ENCODE data around the gene SNX30. TPM values are rescaled to one million over a fixed set of nuclear protein-coding genes. Genes with fewer than 3 reads are reported as not detected.
"Not testable (repeated sequence)": the region's sequence is repeated elsewhere in the genome, so short reads cannot be mapped to it uniquely, and the experiment has no call there.

SNX30 gene
- total and polyA plus RNA-seq, 2 experiments from 2014 or later, result 6.4 to 29.1 TPM

GRCh38 chr9:112719241-112719691, 31.3 kb upstream of the SNX30 start:
- no peak for DNase-seq (ENCODE audit: low spot score)

GRCh38 chr9:112719696-112720095, 30.9 kb upstream of the SNX30 start:
- DNase-seq (ENCODE audit: low spot score), result no peak
- H3K4me2 ChIP-seq, result no peak overlapping the region
- H4K20me1 ChIP-seq (ENCODE audit: insufficient read depth, poor library complexity, severe bottlenecking), result no peaks in the 10 kb centered on the region
- H3K79me2 ChIP-seq, result peaks cover 21% of the 10 kb centered on the region
- no peaks in the 10 kb centered on the region for H3K9me2 ChIP-seq (replicated peaks; ENCODE audit: insufficient read depth)
- no peak for TF ChIP-seq CTCF (IDR thresholded peaks at IDR 0.05; ENCODE audit: poor library complexity)
- TF ChIP-seq EZH2phosphoT487 (IDR thresholded peaks at IDR 0.05; ENCODE audit: low read depth, severe bottlenecking, unreplicated experiment), result no peak
- TF ChIP-seq EZH2 (IDR thresholded peaks at IDR 0.05; ENCODE audit: borderline replicate concordance), result no peak
- H3K27ac ChIP-seq, result no peak overlapping the region
- WGBS (ENCODE audit: low lambda C conversion rate, missing lambda C conversion rate), result 83% methylated on average over 2 of the region's 2 CpGs
- no peaks in the 10 kb centered on the region for H3K9me3 ChIP-seq (ENCODE audit: low read depth)
- H2AFZ ChIP-seq, result no peak overlapping the region
- no peak overlapping the region for H3K4me3 ChIP-seq
- peaks cover 6% of the 10 kb centered on the region for H3K4me1 ChIP-seq (ENCODE audit: insufficient read depth)
- no peaks in the 10 kb centered on the region for H3K27me3 ChIP-seq
- no peaks in the 10 kb centered on the region for H3K36me3 ChIP-seq (replicated peaks; ENCODE audit: insufficient read depth, low read depth)

More at GRCh38 chr9:112719241-112719691, 31.3 kb upstream of the SNX30 start:
- H3K9me2 ChIP-seq (replicated peaks; ENCODE audit: insufficient read depth), result no peaks in the 10 kb centered on the region
- H3K36me3 ChIP-seq (replicated peaks; ENCODE audit: insufficient read depth, low read depth), result no peaks in the 10 kb centered on the region
- no peak overlapping the region for H2AFZ ChIP-seq
- H3K4me1 ChIP-seq (ENCODE audit: insufficient read depth), result peaks cover 6% of the 10 kb centered on the region
- WGBS (ENCODE audit: low lambda C conversion rate, missing lambda C conversion rate), result 95% methylated on average over 1 of the region's 1 CpG
- H3K4me2 ChIP-seq, result no peak overlapping the region
- no peak overlapping the region for H3K27ac ChIP-seq
- H3K9me3 ChIP-seq (ENCODE audit: low read depth), result no peaks in the 10 kb centered on the region
- H3K79me2 ChIP-seq, result peaks cover 23% of the 10 kb centered on the region
- no peak overlapping the region for H3K4me3 ChIP-seq
- no peaks in the 10 kb centered on the region for H3K27me3 ChIP-seq
- H4K20me1 ChIP-seq (ENCODE audit: insufficient read depth, poor library complexity, severe bottlenecking), result no peaks in the 10 kb centered on the region
- TF ChIP-seq EZH2 (IDR thresholded peaks at IDR 0.05; ENCODE audit: borderline replicate concordance), result no peak
- no peak for TF ChIP-seq EZH2phosphoT487 (IDR thresholded peaks at IDR 0.05; ENCODE audit: low read depth, severe bottlenecking, unreplicated experiment)
- no peak for TF ChIP-seq CTCF (IDR thresholded peaks at IDR 0.05; ENCODE audit: poor library complexity)

- no peak for DNase-seq (ENCODE audit: low spot score)
- no peak overlapping the region for H3K4me2 ChIP-seq
- H2AFZ ChIP-seq, result no peak overlapping the region
- H3K9me3 ChIP-seq (ENCODE audit: low read depth), result no peaks in the 10 kb centered on the region
- no peaks in the 10 kb centered on the region for H3K9me2 ChIP-seq (replicated peaks; ENCODE audit: insufficient read depth)
- H3K27ac ChIP-seq, result no peak overlapping the region
- H3K4me3 ChIP-seq, result no peak overlapping the region
- peaks cover 20% of the 10 kb centered on the region for H3K79me2 ChIP-seq
- no peak for TF ChIP-seq EZH2phosphoT487 (IDR thresholded peaks at IDR 0.05; ENCODE audit: low read depth, severe bottlenecking, unreplicated experiment)
- TF ChIP-seq CTCF (IDR thresholded peaks at IDR 0.05; ENCODE audit: poor library complexity), result no peak
- no peak for TF ChIP-seq EZH2 (IDR thresholded peaks at IDR 0.05; ENCODE audit: borderline replicate concordance)
- no peaks in the 10 kb centered on the region for H3K27me3 ChIP-seq
- H4K20me1 ChIP-seq (ENCODE audit: insufficient read depth, poor library complexity, severe bottlenecking), result no peaks in the 10 kb centered on the region
- 100% methylated on average over 3 of the region's 4 CpGs for WGBS (ENCODE audit: low lambda C conversion rate, missing lambda C conversion rate)
- no peaks in the 10 kb centered on the region for H3K36me3 ChIP-seq (replicated peaks; ENCODE audit: insufficient read depth, low read depth)
- H3K4me1 ChIP-seq (ENCODE audit: insufficient read depth), result peaks cover 6% of the 10 kb centered on the region
Measured at GRCh38 chr9:112720113-112720780, 30.3 kb upstream of the SNX30 start.

- not testable (repeated sequence) for H2AFZ ChIP-seq; H3K36me3 ChIP-seq (replicated peaks; ENCODE audit: insufficient read depth, low read depth); H3K4me3 ChIP-seq; H3K79me2 ChIP-seq; H3K27ac ChIP-seq; H4K20me1 ChIP-seq (ENCODE audit: insufficient read depth, poor library complexity, severe bottlenecking); H3K27me3 ChIP-seq; H3K9me3 ChIP-seq (ENCODE audit: low read depth); H3K9me2 ChIP-seq (replicated peaks; ENCODE audit: insufficient read depth); H3K4me2 ChIP-seq; DNase-seq (ENCODE audit: low spot score); H3K4me1 ChIP-seq (ENCODE audit: insufficient read depth)
- 88% methylated on average over 3 of the region's 3 CpGs for WGBS (ENCODE audit: low lambda C conversion rate, missing lambda C conversion rate)
Measured at GRCh38 chr9:112722749-112723148, 27.8 kb upstream of the SNX30 start.

All from hepatocyte (in vitro differentiated cells).